Measurements from ENCODE around the gene ARIH2. TPM values are rescaled to one million over a fixed set of nuclear protein-coding genes. Genes with fewer than 3 reads are reported as not detected.
A peak's percentile ranks its signal among the peaks of the same experiment; 100 is the strongest.

The ARIH2 gene
- total RNA-seq, 1 donor from 2014 or later = 59.4 TPM

DNA sequence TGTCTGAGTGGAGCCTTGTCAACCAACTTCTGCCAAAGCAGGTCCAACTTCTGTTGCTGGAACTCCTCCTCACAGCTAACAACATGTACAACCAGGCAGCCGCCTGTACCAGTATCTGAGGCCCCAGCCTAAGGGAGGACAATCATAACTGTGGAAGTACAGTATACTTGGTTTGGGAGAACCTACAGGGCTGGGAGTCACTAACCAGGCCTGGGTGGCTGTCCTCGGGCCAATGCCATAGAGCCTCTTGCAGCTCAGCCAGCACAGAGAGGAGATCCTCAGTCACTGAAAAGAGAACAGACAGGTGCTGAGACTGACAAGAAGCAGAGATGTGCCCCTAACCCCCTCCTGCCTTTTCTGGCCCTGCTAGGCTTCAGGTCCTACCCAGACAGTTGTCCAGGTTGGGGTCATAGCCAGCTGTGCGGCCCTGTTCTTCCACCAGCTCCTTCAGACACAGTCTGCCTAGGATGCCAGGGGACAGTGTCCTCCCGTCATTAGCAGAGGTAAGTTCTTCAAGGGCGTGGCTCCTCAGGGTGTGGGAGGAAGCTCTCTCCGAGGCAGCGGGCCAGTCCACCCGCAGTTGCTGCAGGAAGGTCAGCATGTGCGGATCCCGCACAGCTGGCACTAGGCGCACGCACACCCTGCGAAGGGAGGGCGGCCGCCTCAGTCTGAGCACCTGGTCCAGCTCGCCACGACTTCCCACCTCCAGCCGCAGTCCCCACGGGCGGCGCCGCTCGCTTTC, 98.8 kb downstream of the ARIH2 start:
- peak overlapping the region; percentile 70 for H3K27ac ChIP-seq
- TF ChIP-seq POLR2AphosphoS5 (IDR thresholded peaks at IDR 0.05; ENCODE audit: insufficient read depth in 1 of 2, low read depth in 1 of 2) (no peak), POLR2A (IDR thresholded peaks at IDR 0.05) (no peak)
- TF ChIP-seq, protein P1, sequence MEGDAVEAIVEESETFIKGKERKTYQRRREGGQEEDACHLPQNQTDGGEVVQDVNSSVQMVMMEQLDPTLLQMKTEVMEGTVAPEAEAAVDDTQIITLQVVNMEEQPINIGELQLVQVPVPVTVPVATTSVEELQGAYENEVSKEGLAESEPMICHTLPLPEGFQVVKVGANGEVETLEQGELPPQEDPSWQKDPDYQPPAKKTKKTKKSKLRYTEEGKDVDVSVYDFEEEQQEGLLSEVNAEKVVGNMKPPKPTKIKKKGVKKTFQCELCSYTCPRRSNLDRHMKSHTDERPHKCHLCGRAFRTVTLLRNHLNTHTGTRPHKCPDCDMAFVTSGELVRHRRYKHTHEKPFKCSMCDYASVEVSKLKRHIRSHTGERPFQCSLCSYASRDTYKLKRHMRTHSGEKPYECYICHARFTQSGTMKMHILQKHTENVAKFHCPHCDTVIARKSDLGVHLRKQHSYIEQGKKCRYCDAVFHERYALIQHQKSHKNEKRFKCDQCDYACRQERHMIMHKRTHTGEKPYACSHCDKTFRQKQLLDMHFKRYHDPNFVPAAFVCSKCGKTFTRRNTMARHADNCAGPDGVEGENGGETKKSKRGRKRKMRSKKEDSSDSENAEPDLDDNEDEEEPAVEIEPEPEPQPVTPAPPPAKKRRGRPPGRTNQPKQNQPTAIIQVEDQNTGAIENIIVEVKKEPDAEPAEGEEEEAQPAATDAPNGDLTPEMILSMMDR (IDR thresholded peaks at IDR 0.05) = no peak
- intact Hi-C loops (cut with DNase I) = no loop called here
- H3K9me3 ChIP-seq = no peaks in the 10 kb centered on the region
- H3K36me3 ChIP-seq = peaks cover 0 to 37% of the 10 kb centered on the region in 2 donors
- H3K27me3 ChIP-seq = no peaks in the 10 kb centered on the region
- H3K4me1 ChIP-seq = peaks cover 59% of the 10 kb centered on the region
- H3K4me3 ChIP-seq = peak overlapping the region; percentile 71 to 88
- DNase-seq (ENCODE audit: extremely low spot score in 2 of 2) = no peak

DNA sequence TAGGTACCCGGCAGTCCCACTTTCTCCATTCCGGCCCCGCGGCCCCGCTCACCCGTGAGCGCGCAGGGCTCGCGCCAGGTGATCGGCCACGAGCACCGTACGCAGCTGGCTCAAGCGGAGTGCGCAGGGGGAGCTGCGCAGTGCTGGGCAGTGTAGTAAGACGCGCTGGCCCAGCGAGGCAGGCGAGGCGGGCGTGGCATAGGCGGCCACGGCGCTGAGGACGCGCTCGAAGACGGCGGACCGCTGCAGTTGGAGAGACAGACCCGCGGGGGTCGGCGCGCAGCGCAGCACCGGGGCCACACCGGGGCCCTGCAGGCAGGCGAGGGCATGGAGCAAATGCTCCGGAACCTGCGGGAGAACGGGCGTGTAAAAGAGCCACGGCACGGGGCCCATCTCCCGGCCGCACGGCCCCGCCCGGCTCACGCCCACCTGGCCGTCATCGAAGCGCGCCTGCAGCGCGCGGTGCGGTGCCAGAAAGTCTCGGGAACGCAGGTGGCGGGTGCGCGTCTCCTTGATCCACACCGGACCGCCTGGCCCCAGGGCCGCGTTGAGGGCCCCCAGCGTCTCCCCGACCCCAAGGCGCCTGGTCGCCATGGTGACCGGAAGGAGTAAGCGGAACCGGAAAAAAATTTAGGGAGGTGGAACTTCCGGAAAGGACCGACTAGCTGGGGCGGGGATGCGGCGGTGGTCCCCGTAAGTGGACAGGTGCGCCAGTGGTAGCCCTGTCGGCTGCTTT, 99.5 kb downstream of the ARIH2 start, which contains the start of gene DALRD3:
Gene DALRD3 (minus strand): TSS at position 610 of the 736 bp plus-strand sequence. CDS start 16 bp downstream, at position 594.
- TF ChIP-seq POLR2A (IDR thresholded peaks at IDR 0.05) = peak in 1 of 2 donors; percentile 8
- TF ChIP-seq, protein P1 (IDR thresholded peaks at IDR 0.05) = no peak
- peak; percentile 34 to 80 for TF ChIP-seq POLR2AphosphoS5 (IDR thresholded peaks at IDR 0.05; ENCODE audit: insufficient read depth in 1 of 2, low read depth in 1 of 2)
- peak within 1 kb of the TSS; percentile 70 for H3K27ac ChIP-seq
- no peaks in the 10 kb centered on the region for H3K9me3 ChIP-seq
- H3K27me3 ChIP-seq = no peaks in the 10 kb centered on the region
- peak in 1 of 2 donors; percentile 95 for DNase-seq (ENCODE audit: extremely low spot score in 2 of 2)
- peaks cover 0 to 30% of the 10 kb centered on the region in 2 donors for H3K36me3 ChIP-seq
- peak within 1 kb of the TSS; percentile 71 to 88 for H3K4me3 ChIP-seq
- H3K4me1 ChIP-seq = peaks cover 59% of the 10 kb centered on the region
- intact Hi-C loops (cut with DNase I) = no loop called here

DNA sequence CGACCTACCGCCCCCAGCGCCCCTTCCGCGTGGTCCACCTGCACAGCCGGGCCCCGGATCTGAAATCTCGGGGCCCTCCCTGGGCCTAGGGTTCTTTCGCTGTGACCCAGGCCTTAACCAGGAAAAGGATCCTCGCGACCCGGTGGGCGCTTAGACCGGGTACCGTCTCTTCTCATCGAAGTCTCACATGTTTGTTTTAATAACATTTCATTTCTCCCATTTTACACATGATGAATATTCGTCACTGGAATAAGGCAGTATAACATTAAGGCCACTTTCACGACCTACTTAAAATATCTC, 100.0 kb downstream of the ARIH2 start:
- peaks cover 0 to 33% of the 10 kb centered on the region in 2 donors for H3K36me3 ChIP-seq

DNA sequence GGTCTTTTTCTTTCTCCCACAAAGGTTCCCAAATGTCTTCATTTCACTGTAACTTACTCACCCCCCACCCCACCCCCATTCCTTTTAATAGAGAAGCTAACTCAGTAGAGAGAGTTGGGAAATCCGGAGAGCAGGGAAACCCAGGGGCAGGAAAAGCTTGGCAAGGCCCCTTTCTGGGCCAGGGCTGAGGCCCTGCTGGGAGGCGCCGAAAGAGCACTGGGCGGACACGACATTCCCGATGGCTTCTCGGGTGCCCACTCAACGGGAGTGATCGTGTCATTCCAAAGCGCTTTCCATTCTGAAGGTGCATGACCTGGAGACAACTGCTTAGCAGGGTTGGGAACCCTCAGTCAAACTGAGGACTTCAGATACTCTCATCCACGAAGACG, 101.3 kb downstream of the ARIH2 start:
- no peak for DNase-seq (ENCODE audit: extremely low spot score in 2 of 2)
- Histone ChIP-seq H3K9me3 (no peaks in the 10 kb centered on the region), H3K4me3 (peak overlapping the region; percentile 95 to 99), H3K4me1 (peaks cover 54% of the 10 kb centered on the region), H3K27ac (peak overlapping the region; percentile 99), H3K27me3 (no peaks in the 10 kb centered on the region), H3K36me3 (peaks cover 0 to 34% of the 10 kb centered on the region in 2 donors)
- TF ChIP-seq POLR2AphosphoS5 (IDR thresholded peaks at IDR 0.05; ENCODE audit: insufficient read depth in 1 of 2, low read depth in 1 of 2) = no peak
- TF ChIP-seq, protein P1 (IDR thresholded peaks at IDR 0.05) = no peak
- TF ChIP-seq POLR2A (IDR thresholded peaks at IDR 0.05) = no peak
- intact Hi-C loops (cut with DNase I) = no loop called here

More for the DNA sequence above, 100.0 kb downstream of the ARIH2 start:
- intact Hi-C loops (cut with DNase I) = no loop called here
- TF ChIP-seq POLR2A (IDR thresholded peaks at IDR 0.05) (no peak), POLR2AphosphoS5 (IDR thresholded peaks at IDR 0.05; ENCODE audit: insufficient read depth in 1 of 2, low read depth in 1 of 2) (peak in 1 of 2 donors; percentile 32)
- TF ChIP-seq, protein P1 (IDR thresholded peaks at IDR 0.05) = no peak
- Histone ChIP-seq H3K4me1 (peaks cover 58% of the 10 kb centered on the region), H3K9me3 (no peaks in the 10 kb centered on the region), H3K27me3 (no peaks in the 10 kb centered on the region), H3K4me3 (peak overlapping the region; percentile 71 to 88), H3K27ac (peak overlapping the region; percentile 70)
- no peak for DNase-seq (ENCODE audit: extremely low spot score in 2 of 2)
